GM23338 (cell line): ENCODE results near the gene JARID2. TPM values are rescaled to one million over a fixed set of nuclear protein-coding genes. Genes with fewer than 3 reads are reported as not detected.
A peak's percentile ranks its signal among the peaks of the same experiment; 100 is the strongest.

Experiments used
- ATAC-seq: fragments of 200-7000 bp; cut with Tn5 transposase; 3 replicates; pipeline ENCODE4 v1.9.1; 2020
- DNase-seq: peaks from one replicate; pipeline ENCODE4 v3.0.0-alpha.2; 2015; ENCODE audit warnings: low spot score
- H2AFZ ChIP-seq: fragments of 200-600 bp; sonication (generic); 2 replicates; pipeline ENCODE4 v1.8.0; 2016; ENCODE audit warnings: antibody characterized with exemption, mild to moderate bottlenecking, moderate library complexity
- H3F3A ChIP-seq: fragments of 200-600 bp; sonication (generic); replicated peaks from 2 replicates; pipeline ENCODE4 v1.8.0; 2017; ENCODE audit warnings: antibody characterized with exemption, mixed run types, low read depth
- H3K27ac ChIP-seq: fragments of 200-600 bp; sonication (generic); 2 replicates; pipeline ENCODE4 v1.6.1; 2016; ENCODE audit warnings: low read depth
- H3K27me3 ChIP-seq: fragments of 200-600 bp; sonication (generic); 2 replicates; pipeline ENCODE4 v1.8.0; 2016; ENCODE audit warnings: mild to moderate bottlenecking, mixed run types, moderate library complexity; ENCODE audit not compliant: insufficient read depth
- H3K36me3 ChIP-seq: fragments of 200-600 bp; sonication (generic); 2 replicates; pipeline ENCODE4 v1.8.0; 2016; ENCODE audit warnings: mild to moderate bottlenecking; ENCODE audit not compliant: insufficient read depth
- H3K4me1 ChIP-seq: fragments of 200-600 bp; sonication (generic); 2 replicates; pipeline ENCODE4 v1.8.0; 2016; ENCODE audit warnings: mild to moderate bottlenecking, moderate library complexity; ENCODE audit not compliant: insufficient read depth
- H3K4me2 ChIP-seq: fragments of 200-600 bp; sonication (generic); 2 replicates; pipeline ENCODE4 v1.7.1; 2017; ENCODE audit warnings: mixed run types
- H3K4me3 ChIP-seq: fragments of 200-600 bp; sonication (generic); 2 replicates; pipeline ENCODE4 v1.6.1; 2016; ENCODE audit warnings: mixed run types
- H3K79me2 ChIP-seq: fragments of 200-600 bp; sonication (generic); replicated peaks from 2 replicates; pipeline ENCODE4 v1.8.0; 2017; ENCODE audit warnings: mild to moderate bottlenecking; ENCODE audit not compliant: insufficient read depth
- H3K9me2 ChIP-seq: fragments of 200-600 bp; sonication (generic); 2 replicates; pipeline ENCODE4 v1.8.0; 2017; ENCODE audit not compliant: insufficient read depth
- H4K20me1 ChIP-seq: fragments of 200-600 bp; sonication (generic); replicated peaks from 2 replicates; pipeline ENCODE4 v1.8.0; 2017; ENCODE audit warnings: mild to moderate bottlenecking; ENCODE audit not compliant: insufficient read depth
- H3K27ac Mint-ChIP-seq: 2 replicates; pipeline ENCODE4 v1.8.0; 2020; ENCODE audit warnings: inconsistent platforms, mild to moderate bottlenecking, moderate library complexity, mixed read lengths
- H3K27me3 Mint-ChIP-seq: 3 replicates; pipeline ENCODE4 v1.8.0; 2022; ENCODE audit warnings: low read depth, mild to moderate bottlenecking, moderate library complexity, mixed read lengths, inconsistent platforms; ENCODE audit not compliant: insufficient read depth, poor library complexity
- H3K36me3 Mint-ChIP-seq: 3 replicates; pipeline ENCODE4 v1.8.0; 2021; ENCODE audit warnings: low read depth, mild to moderate bottlenecking, inconsistent platforms, moderate library complexity, mixed read lengths
- H3K4me1 Mint-ChIP-seq: 3 replicates; pipeline ENCODE4 v1.8.0; 2020; ENCODE audit warnings: mild to moderate bottlenecking, inconsistent platforms, mixed read lengths
- H3K4me3 Mint-ChIP-seq: 3 replicates; pipeline ENCODE4 v1.8.0; 2021; ENCODE audit warnings: moderate library complexity, mild to moderate bottlenecking, inconsistent platforms, mixed read lengths
- H3K9me3 Mint-ChIP-seq: 3 replicates; pipeline ENCODE4 v1.8.0; 2020; ENCODE audit warnings: moderate library complexity, mild to moderate bottlenecking, inconsistent platforms, mixed read lengths
- CREB1 ChIP-seq: fragments of 250-450 bp; sonication (Bioruptor Pico); IDR thresholded peaks from 2 replicates; pipeline ENCODE4 v1.5.0; 2020; ENCODE audit warnings: low read depth, mild to moderate bottlenecking, moderate library complexity
- CTCF ChIP-seq, 2 experiments: fragments of 200-600 bp in 1 of 2; sonication (generic) in 1 of 2; conservative IDR thresholded peaks; 2 replicates each; pipeline versions ENCODE4 v1.5.1 to v1.6.1; 2016 to 2017; ENCODE audit warnings: antibody characterized with exemption in 2 of 2, low read depth in 2 of 2, mild to moderate bottlenecking in 2 of 2, moderate library complexity in 1 of 2
- ETS1 ChIP-seq: IDR thresholded peaks from 2 replicates; pipeline ENCODE4 v1.6.1; 2016; ENCODE audit warnings: antibody characterized with exemption
- NANOG ChIP-seq: IDR thresholded peaks from 2 replicates; pipeline ENCODE4 v1.6.1; 2016; ENCODE audit warnings: antibody characterized with exemption, borderline replicate concordance
- POLR2AphosphoS5 ChIP-seq: IDR thresholded peaks from 2 replicates; pipeline ENCODE4 v1.6.1; 2016; ENCODE audit warnings: antibody characterized with exemption, low read depth
- STAT1 ChIP-seq: IDR thresholded peaks from one replicate; pipeline ENCODE4 v1.6.1; 2016; ENCODE audit warnings: antibody characterized with exemption; ENCODE audit not compliant: unreplicated experiment
- ZNF114 ChIP-seq: fragments of 250-450 bp; sonication (Bioruptor Pico); IDR thresholded peaks from 2 replicates; pipeline ENCODE4 v1.5.0; 2020; ENCODE audit warnings: mild to moderate bottlenecking, moderate library complexity
- ZNF462 ChIP-seq: fragments of 250-450 bp; sonication (Bioruptor Pico); IDR thresholded peaks from 2 replicates; pipeline ENCODE4 v1.5.0; 2020; ENCODE audit warnings: mild to moderate bottlenecking, moderate library complexity
- polyA plus RNA-seq: library from polyadenylated mRNA; unstranded; fragments of >200 nt; fragmentation: Nextera tagmentation; extraction: Ambion mirVana; gene quantifications from 2 replicates; pipeline ENCODE4 v1.2.1, GENCODE V29; 2016
- total RNA-seq: library from RNA; depleted of rRNA; stranded (reverse); fragments of >200 nt; shearing (Covaris generic); gene quantifications from 2 replicates; pipeline ENCODE4 v1.2.3, GENCODE V29; 2014

Gene JARID2
- total and polyA plus RNA-seq, 2 experiments from 2014 or later = 92.8 to 196 TPM

- H3K27me3 ChIP-seq = no peaks in the 10 kb centered on the region
- peaks cover 61% of the 10 kb centered on the region for H3K4me1 Mint-ChIP-seq
- no peaks in the 10 kb centered on the region for H4K20me1 ChIP-seq
- TF ChIP-seq ZNF114 = no peak
- TF ChIP-seq CTCF (conservative IDR thresholded peaks at IDR 0.05; ENCODE audit: low read depth in 2 of 2) = 0 out of 4 replicates have a peak, but pooled peaks of 1 of the 2 experiments have one; percentile 1
- H3K27me3 Mint-ChIP-seq = peaks cover 6% of the 10 kb centered on the region
- no peak overlapping the region for H3K4me2 ChIP-seq
- no peaks in the 10 kb centered on the region for H3K36me3 Mint-ChIP-seq
- peaks cover 3% of the 10 kb centered on the region; the same call in 1 of the 2 replicates for H3K9me2 ChIP-seq
- no peaks in the 10 kb centered on the region for H3F3A ChIP-seq
- H3K79me2 ChIP-seq = no peaks in the 10 kb centered on the region
- H3K27ac Mint-ChIP-seq = no peak overlapping the region
- ATAC-seq (no peak; the same call in 2 of the 3 replicates), DNase-seq (no peak)
- H2AFZ ChIP-seq = no peak overlapping the region
- no peak overlapping the region for H3K4me3 Mint-ChIP-seq
- H3K4me3 ChIP-seq = no peak overlapping the region
- H3K27ac ChIP-seq = no peak overlapping the region
- no peaks in the 10 kb centered on the region; the same call in 2 of the 3 replicates for H3K9me3 Mint-ChIP-seq
- no peaks in the 10 kb centered on the region for H3K36me3 ChIP-seq
- peaks cover 59% of the 10 kb centered on the region for H3K4me1 ChIP-seq
Measured at GRCh38 chr6:15550546-15551123, 304.8 kb downstream of the JARID2 start.

GRCh38 chr6:15551262-15551661 is 305.4 kb downstream of the JARID2 start:
- ATAC-seq (no peak; the same call in 2 of the 3 replicates), DNase-seq (no peak)
- Histone ChIP-seq H3K27ac (no peak overlapping the region), H3K4me3 (no peak overlapping the region), H3F3A (no peaks in the 10 kb centered on the region), H3K36me3 (no peaks in the 10 kb centered on the region), H3K79me2 (no peaks in the 10 kb centered on the region), H2AFZ (no peak overlapping the region), H3K9me2 (peaks cover 3% of the 10 kb centered on the region; the same call in 1 of the 2 replicates), H3K4me2 (no peak overlapping the region), H4K20me1 (no peaks in the 10 kb centered on the region), H3K4me1 (peaks cover 60% of the 10 kb centered on the region), H3K27me3 (no peaks in the 10 kb centered on the region)
- TF ChIP-seq NANOG (no peak), ETS1 (no peak), CREB1 (CRISPR knock-in tag) (no peak), ZNF462 (no peak), ZNF114 (no peak), STAT1 (no peak), POLR2AphosphoS5 (no peak)
- H3K9me3 Mint-ChIP-seq = no peaks in the 10 kb centered on the region; the same call in 2 of the 3 replicates
- H3K27me3 Mint-ChIP-seq = peaks cover 6% of the 10 kb centered on the region
- H3K27ac Mint-ChIP-seq = peak overlapping the region; percentile 24
- no peaks in the 10 kb centered on the region for H3K36me3 Mint-ChIP-seq
- H3K4me3 Mint-ChIP-seq = no peak overlapping the region
- peaks cover 63% of the 10 kb centered on the region for H3K4me1 Mint-ChIP-seq
